Stimulated activated CD8-positive, alpha-beta memory T cell treated with anti-CD3 and anti-CD28 coated beads, Interleukin-15, amount 100 ng/mL, for 48 hours (primary cell): ENCODE measurements around the gene ADIG.
"Not testable (repeated sequence)": the region's sequence is repeated elsewhere in the genome, so short reads cannot be mapped to it uniquely, and the experiment has no call there.

Experiments used
- DNase-seq, 2 donors: peaks; one replicate each; pipeline ENCODE4 v3.0.0-alpha.2; 2020; ENCODE audit warnings: low read depth in 2 of 2

Gene ADIG

GRCh38 chr20:38569747-38570525 lies 11.1 kb upstream of the ADIG start:
- DNase-seq, result no peak

- DNase-seq, result no peak
Measured at GRCh38 chr20:38573413-38573812, 7.6 kb upstream of the ADIG start.

- DNase-seq, result no peak
Measured at GRCh38 chr20:38579219-38579910, 1.6 kb upstream of the ADIG start.

- DNase-seq, result no peak
Measured at GRCh38 chr20:38579921-38580320, 1.1 kb upstream of the ADIG start.

GRCh38 chr20:38581830-38582358 lies 897 bp downstream of the ADIG start:
- no peak for DNase-seq

GRCh38 chr20:38583306-38583705 lies 2.3 kb downstream of the ADIG start:
- DNase-seq, result no peak

- no peak for DNase-seq
Measured at GRCh38 chr20:38584099-38584763, 3.2 kb downstream of the ADIG start.

GRCh38 chr20:38585404-38586180 lies 4.6 kb downstream of the ADIG start:
- DNase-seq, result no peak

GRCh38 chr20:38586181-38586525 lies 5.2 kb downstream of the ADIG start:
- no peak for DNase-seq

GRCh38 chr20:38588303-38588702 lies 7.3 kb downstream of the ADIG start:
- no peak for DNase-seq

GRCh38 chr20:38589351-38589750 lies 8.4 kb downstream of the ADIG start:
- DNase-seq, result no peak

- DNase-seq, result no peak
Measured at GRCh38 chr20:38589967-38590675, 9.1 kb downstream of the ADIG start.

- no peak for DNase-seq
Measured at GRCh38 chr20:38590676-38591473, 9.9 kb downstream of the ADIG start.

GRCh38 chr20:38591474-38592410 lies 10.7 kb downstream of the ADIG start:
- DNase-seq, result no peak

- not testable (repeated sequence) for DNase-seq
Measured at GRCh38 chr20:38592411-38592790, 11.4 kb downstream of the ADIG start.

GRCh38 chr20:38594281-38594680 lies 13.3 kb downstream of the ADIG start:
- not testable (repeated sequence) for DNase-seq

- DNase-seq, result not testable (repeated sequence)
Measured at GRCh38 chr20:38595886-38596285, 14.9 kb downstream of the ADIG start.

- DNase-seq, result no peak
Measured at GRCh38 chr20:38599410-38599882, 18.4 kb downstream of the ADIG start.

- no peak for DNase-seq
Measured at GRCh38 chr20:38600057-38600456, 19.1 kb downstream of the ADIG start.
